BJ (cell line): ENCODE results near the gene DDX31. TPM values are rescaled to one million over a fixed set of nuclear protein-coding genes. Genes with fewer than 3 reads are reported as not detected.

Experiments
- CTCF ChIA-PET: fragments of 350-600 bp; formaldehyde crosslinking; extraction: SDS; loops from one replicate; lab custom pipeline; 2021; ENCODE audit warnings: antibody characterized with exemption, inconsistent platforms; lab: Yijun Ruan, JAX
- POLR2A ChIA-PET: fragments of 300-600 bp; sonication (Branson Sonifier 250); formaldehyde crosslinking; extraction: SDS; loops from one replicate; lab custom pipeline; 2021; ENCODE audit warnings: antibody characterized with exemption; lab: Charles Lee
- DNase-seq: peaks from one replicate; pipeline ENCODE4 v3.0.0-alpha.2; 2011; ENCODE audit warnings: low read depth
- H3K27me3 ChIP-seq: 2 replicates; pipeline ENCODE4 v1.6.0; 2011; ENCODE audit warnings: low read length; ENCODE audit not compliant: control insufficient read depth, insufficient read depth
- H3K36me3 ChIP-seq: 2 replicates; pipeline ENCODE4 v1.5.1; 2011; ENCODE audit warnings: low read length; ENCODE audit not compliant: control insufficient read depth, insufficient read depth
- H3K4me3 ChIP-seq: 2 replicates; pipeline ENCODE4 v1.5.1; 2011; ENCODE audit warnings: low read depth, mild to moderate bottlenecking, control low read depth, low read length
- CTCF ChIP-seq: IDR thresholded peaks from 2 replicates; pipeline ENCODE4 v1.5.1; 2011; ENCODE audit warnings: low read depth, mild to moderate bottlenecking, control low read depth, inconsistent platforms, low read length, moderate library complexity; ENCODE audit not compliant: insufficient read depth
- polyA plus RNA-seq: library from polyadenylated mRNA; depleted of rRNA; stranded (reverse); fragments of >200 nt; gene quantifications from 2 replicates; pipeline ENCODE4 v1.2.3, GENCODE V29; 2011

Gene DDX31
- polyA plus RNA-seq, 1 experiment = 12.3 TPM

GRCh38 chr9:132630811-132631210 is 39.0 kb downstream of the DDX31 start:
- no peak overlapping the region for H3K4me3 ChIP-seq
- no peak for DNase-seq
- H3K27me3 ChIP-seq = no peaks in the 10 kb centered on the region
- ChIA-PET POLR2A (no interaction called here), CTCF (interaction anchor here (1.3 kb wide), 1 partner anchor 14 kb away, joined by 7 read pairs; no protein-coding TSS in a partner anchor)
- TF ChIP-seq CTCF = no peak
- H3K36me3 ChIP-seq = peaks cover 6% of the 10 kb centered on the region

DNA sequence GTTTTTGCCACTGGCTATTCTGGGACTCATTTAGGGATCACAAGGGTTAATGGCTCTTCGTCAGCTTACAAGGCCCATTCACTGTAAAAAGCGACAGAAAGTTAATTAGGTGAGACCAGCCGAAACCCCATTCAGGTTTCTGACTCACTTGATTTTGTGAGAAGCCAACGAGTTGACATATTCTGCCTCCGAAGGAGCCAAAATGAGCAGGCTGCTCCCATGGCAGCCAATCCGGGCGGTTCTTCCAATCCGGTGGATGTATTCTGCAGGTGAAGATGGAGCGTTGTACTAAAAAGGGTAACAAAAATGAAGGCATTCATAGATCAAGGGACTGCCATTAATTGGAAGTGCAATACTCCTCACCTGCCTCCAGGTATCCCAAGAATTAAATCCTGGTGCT is 39.7 kb downstream of the DDX31 start:
- TF ChIP-seq CTCF = no peak
- Histone ChIP-seq H3K36me3 (peaks cover 6% of the 10 kb centered on the region), H3K27me3 (no peaks in the 10 kb centered on the region), H3K4me3 (no peak overlapping the region)
- no peak for DNase-seq
- POLR2A ChIA-PET = no interaction called here
- CTCF ChIA-PET = interaction anchor here (0.6 kb wide), 1 partner anchor 14 kb away, joined by 3 read pairs; no protein-coding TSS in a partner anchor

DNA sequence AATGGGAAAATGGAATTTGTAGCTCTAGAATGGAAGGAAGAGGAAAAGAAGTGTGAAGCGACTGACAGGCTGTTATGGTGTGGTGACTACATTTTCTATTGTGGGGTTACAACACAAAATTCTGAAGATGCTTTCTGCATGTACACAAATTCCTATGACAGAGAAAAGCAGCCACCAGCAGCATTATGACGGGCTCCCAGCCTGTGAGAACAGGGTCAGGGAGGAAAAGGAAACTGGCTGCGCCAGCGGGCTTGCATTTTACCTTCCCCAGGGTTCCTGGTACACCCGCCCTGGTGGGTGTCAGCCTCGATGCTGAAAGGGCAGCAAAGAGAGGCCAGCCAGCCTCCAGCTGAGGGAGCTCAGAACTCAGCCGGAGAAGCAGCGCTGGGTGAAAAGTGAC is 41.0 kb downstream of the DDX31 start:
- H3K27me3 ChIP-seq = no peaks in the 10 kb centered on the region
- DNase-seq = no peak
- H3K4me3 ChIP-seq = no peak overlapping the region
- peaks cover 6% of the 10 kb centered on the region for H3K36me3 ChIP-seq
- ChIA-PET POLR2A (no interaction called here), CTCF (no interaction called here)
- no peak for TF ChIP-seq CTCF

DNA sequence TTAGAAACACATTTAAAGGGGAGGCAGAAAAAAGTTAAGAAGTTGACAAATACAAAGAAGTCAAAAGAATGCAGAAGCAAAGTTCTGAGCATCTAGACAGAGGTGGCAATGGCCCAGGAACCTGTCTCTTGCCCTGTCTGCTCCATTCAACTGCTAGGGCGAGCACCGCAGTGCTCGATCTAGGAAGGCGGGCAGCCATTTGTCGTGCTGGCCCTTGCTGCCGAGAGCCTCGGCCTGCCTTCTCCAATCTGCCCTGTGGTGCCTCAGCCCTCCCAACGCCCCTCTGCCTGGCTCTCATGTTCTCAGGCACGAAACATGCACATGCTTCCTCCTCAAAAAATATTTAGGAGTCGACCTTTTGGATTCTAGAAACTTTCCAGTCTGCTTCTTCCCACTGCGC is 42.2 kb downstream of the DDX31 start:
- CTCF ChIA-PET = no interaction called here
- Histone ChIP-seq H3K36me3 (peaks cover 6% of the 10 kb centered on the region), H3K4me3 (no peak overlapping the region), H3K27me3 (no peaks in the 10 kb centered on the region)
- TF ChIP-seq CTCF = no peak
- POLR2A ChIA-PET = no interaction called here
- DNase-seq = no peak

DNA sequence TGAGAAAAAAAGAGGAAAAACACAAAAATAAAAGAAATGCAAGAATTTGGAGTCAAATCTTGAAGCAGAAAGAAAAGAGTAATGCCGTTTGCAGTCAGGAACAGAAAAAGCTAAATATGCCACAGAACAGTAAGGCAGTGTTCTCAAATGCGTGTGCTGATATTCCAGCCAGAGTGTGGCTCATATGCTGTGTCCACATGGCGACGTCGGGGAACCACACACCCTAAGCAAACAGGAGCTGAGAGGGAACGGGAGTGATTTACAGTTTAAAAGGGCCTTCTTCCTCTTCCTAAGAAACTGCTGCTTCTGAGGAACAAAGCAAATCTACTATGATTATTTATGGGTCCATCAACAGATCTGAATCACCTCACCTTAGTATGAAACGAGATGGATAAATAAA is 42.7 kb downstream of the DDX31 start:
- POLR2A ChIA-PET = no interaction called here

More for the DNA sequence above, 42.7 kb downstream of the DDX31 start:
- Histone ChIP-seq H3K27me3 (no peaks in the 10 kb centered on the region), H3K36me3 (peaks cover 6% of the 10 kb centered on the region), H3K4me3 (no peak overlapping the region)
- CTCF ChIA-PET = no interaction called here
- DNase-seq = no peak
- no peak for TF ChIP-seq CTCF
